Kidney (tissue), 14 donors: ENCODE data around the gene TMSB10. TPM values are rescaled to one million over a fixed set of nuclear protein-coding genes. Genes with fewer than 3 reads are reported as not detected.

ENCODE experiments used
- DNase-seq, 5 donors: peaks; one replicate each; pipeline ENCODE4 v3.0.0-alpha.2; 2013 to 2020
- FAIRE-seq: peaks from 2 replicates; lab custom pipeline; 2012; peaks lifted over from hg19 to GRCh38; lab: Jason Lieb, UNC
- H3K27ac ChIP-seq, 2 donors: one replicate each; pipeline ENCODE4 v1.7.0; 2013; ENCODE audit warnings: low read depth in 2 of 2, low read length in 2 of 2, inconsistent platforms in 1 of 2
- H3K27me3 ChIP-seq: one replicate; pipeline ENCODE4 v1.7.1; 2013; ENCODE audit warnings: low read length, inconsistent platforms; ENCODE audit not compliant: control insufficient read depth, insufficient read depth
- H3K36me3 ChIP-seq, 3 donors: one replicate each; pipeline versions ENCODE4 v1.7.0 to v1.7.1; 2013; ENCODE audit warnings: low read length in 3 of 3, control low read depth in 1 of 3, inconsistent platforms in 1 of 3; ENCODE audit not compliant: insufficient read depth in 3 of 3, control insufficient read depth in 2 of 3
- H3K4me1 ChIP-seq, 3 donors: one replicate each; pipeline versions ENCODE4 v1.7.0 to v1.7.1; 2013; ENCODE audit warnings: low read length in 3 of 3, inconsistent platforms in 1 of 3, low read depth in 1 of 3; ENCODE audit not compliant: control insufficient read depth in 2 of 3, insufficient read depth in 2 of 3
- H3K4me3 ChIP-seq, 3 donors: one replicate each; pipeline versions ENCODE4 v1.7.0 to v1.8.1; 2013; ENCODE audit warnings: low read length in 3 of 3, control low read depth in 1 of 3, inconsistent platforms in 1 of 3
- H3K9ac ChIP-seq, 3 donors: one replicate each; pipeline versions ENCODE4 v1.7.0 to v1.7.1; 2013; ENCODE audit warnings: low read length in 3 of 3, control low read depth in 1 of 3, inconsistent platforms in 1 of 3
- H3K9me3 ChIP-seq, 3 donors: one replicate each; pipeline versions ENCODE4 v1.7.0 to v1.7.1; 2013; ENCODE audit warnings: low read length in 3 of 3, control low read depth in 1 of 3, inconsistent platforms in 1 of 3; ENCODE audit not compliant: control insufficient read depth in 2 of 3, insufficient read depth in 1 of 3
- CTCF ChIP-seq: IDR thresholded peaks from 3 replicates; pipeline ENCODE4 v1.5.1; 2012; ENCODE audit warnings: mild to moderate bottlenecking, moderate library complexity, borderline replicate concordance; ENCODE audit not compliant: insufficient read depth; ENCODE audit errors: extremely low read depth
- intact Hi-C: fragments of 100-400 bp; cut with DNase I; formaldehyde crosslinking; loops from one replicate; pipeline ENCODE4 v1.11.1; 2022
- polyA plus RNA-seq: library from polyadenylated mRNA; stranded (reverse); fragments of 350-450 nt; fragmentation: Illumina TruSeq; extraction: RNeasy Lipid Tissue Mini Kit (QIAGEN cat#74804); gene quantifications from one replicate; pipeline ENCODE4 v1.2.3, GENCODE V29; 2014; ENCODE audit warnings: low read depth, low replicate concordance; ENCODE audit not compliant: insufficient read depth
- total RNA-seq: library from RNA; stranded (reverse); fragmentation: NEBNext Ultra II Directional; extraction: Animal tissue kit (Norgen Biotek cat#: 25700); gene quantifications from one replicate; pipeline ENCODE4 v1.2.1, GENCODE V29; 2021
- donor health status: control.
- donor health status: control.
- donor health status: control.
- donor health status: control.
- donor health status: control.
- donor health status: DM: yes; HTN: yes; CAD: no.
- donor health status: Normal renal cell carcinoma (clear cell type).

The TMSB10 gene
- total and polyA plus RNA-seq, 2 donors from 2014 or later: 1,610 to 2,277 TPM

GRCh38 chr2:84940088-84940470 lies 34.6 kb downstream of the TMSB10 start:
- DNase-seq: no peak
- no peak overlapping the region for H3K9ac ChIP-seq
- no peak overlapping the region for H3K27ac ChIP-seq
- no peaks in the 10 kb centered on the region for H3K9me3 ChIP-seq
- no peaks in the 10 kb centered on the region for H3K36me3 ChIP-seq
- H3K4me3 ChIP-seq: no peak overlapping the region
- FAIRE-seq: no peak
- TF ChIP-seq CTCF: no peak
- H3K27me3 ChIP-seq: no peaks in the 10 kb centered on the region
- H3K4me1 ChIP-seq: no peaks in the 10 kb centered on the region
- intact Hi-C loops: no loop called here

GRCh38 chr2:84940831-84941412 lies 35.5 kb downstream of the TMSB10 start:
- no peak for TF ChIP-seq CTCF
- H3K9me3 ChIP-seq: no peaks in the 10 kb centered on the region
- H3K9ac ChIP-seq: no peak overlapping the region
- no peaks in the 10 kb centered on the region for H3K4me1 ChIP-seq
- DNase-seq: no peak
- H3K27ac ChIP-seq: no peak overlapping the region
- no peak for FAIRE-seq
- no peaks in the 10 kb centered on the region for H3K27me3 ChIP-seq
- intact Hi-C loops: no loop called here
- no peak overlapping the region for H3K4me3 ChIP-seq
- H3K36me3 ChIP-seq: no peaks in the 10 kb centered on the region

- Histone ChIP-seq H3K4me3 (no peak overlapping the region), H3K4me1 (no peaks in the 10 kb centered on the region), H3K27me3 (no peaks in the 10 kb centered on the region), H3K9ac (no peak overlapping the region), H3K36me3 (no peaks in the 10 kb centered on the region), H3K9me3 (no peaks in the 10 kb centered on the region), H3K27ac (no peak overlapping the region)
- no peak for TF ChIP-seq CTCF
- intact Hi-C loops: no loop called here
- FAIRE-seq (no peak), DNase-seq (no peak)
These were observed 36.7 kb downstream of the TMSB10 start for GRCh38 chr2:84942166-84942565.

GRCh38 chr2:84942964-84943421 lies 37.5 kb downstream of the TMSB10 start:
- H3K36me3 ChIP-seq: no peaks in the 10 kb centered on the region
- intact Hi-C loops: no loop called here
- FAIRE-seq (no peak), DNase-seq (no peak)
- no peaks in the 10 kb centered on the region for H3K9me3 ChIP-seq
- H3K27me3 ChIP-seq: no peaks in the 10 kb centered on the region
- no peak for TF ChIP-seq CTCF
- H3K4me1 ChIP-seq: no peaks in the 10 kb centered on the region
- no peak overlapping the region for H3K27ac ChIP-seq
- H3K4me3 ChIP-seq: no peak overlapping the region
- no peak overlapping the region for H3K9ac ChIP-seq
